ENCODE measurements around the gene ALKBH3. TPM values are rescaled to one million over a fixed set of nuclear protein-coding genes. Genes with fewer than 3 reads are reported as not detected.

ALKBH3 gene
- total RNA-seq, 2 donors from 2014 or later, result 81.7 to 84.4 TPM

DNA sequence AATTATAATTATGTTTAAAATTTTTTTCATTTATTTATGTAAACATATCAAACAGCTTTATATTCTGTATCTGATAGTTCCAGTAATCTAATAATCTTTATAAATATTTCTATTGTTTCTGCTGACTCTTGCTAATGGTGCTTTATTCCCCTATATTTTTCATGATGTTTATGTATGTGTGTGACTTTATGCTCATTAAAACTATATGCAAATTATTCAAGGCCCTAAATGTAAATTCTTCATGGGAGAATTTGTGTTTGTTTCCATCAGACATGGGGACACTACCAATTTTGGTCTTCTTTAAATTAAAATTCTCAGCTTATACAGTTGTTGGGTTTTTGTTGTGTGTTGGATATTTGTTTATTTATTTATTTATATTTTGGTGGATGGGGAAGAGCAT, 13.7 kb upstream of the ALKBH3 start:
- peaks cover 39% of the 10 kb centered on the region for H3K27me3 Mint-ChIP-seq (ENCODE audit: low read depth)
- DNase-seq (no peak), ATAC-seq (replicated peaks in 1 of 2) (no peak)
- no peaks in the 10 kb centered on the region for H3K9me3 Mint-ChIP-seq
- H3K4me3 Mint-ChIP-seq, result no peak overlapping the region
- H3K27ac Mint-ChIP-seq, result no peak overlapping the region
- peaks cover 0 to 3% of the 10 kb centered on the region in 2 donors for H3K36me3 Mint-ChIP-seq (ENCODE audit: insufficient read depth in 2 of 2)
- peaks cover 29% of the 10 kb centered on the region for H3K4me1 Mint-ChIP-seq (ENCODE audit: low read depth)

DNA sequence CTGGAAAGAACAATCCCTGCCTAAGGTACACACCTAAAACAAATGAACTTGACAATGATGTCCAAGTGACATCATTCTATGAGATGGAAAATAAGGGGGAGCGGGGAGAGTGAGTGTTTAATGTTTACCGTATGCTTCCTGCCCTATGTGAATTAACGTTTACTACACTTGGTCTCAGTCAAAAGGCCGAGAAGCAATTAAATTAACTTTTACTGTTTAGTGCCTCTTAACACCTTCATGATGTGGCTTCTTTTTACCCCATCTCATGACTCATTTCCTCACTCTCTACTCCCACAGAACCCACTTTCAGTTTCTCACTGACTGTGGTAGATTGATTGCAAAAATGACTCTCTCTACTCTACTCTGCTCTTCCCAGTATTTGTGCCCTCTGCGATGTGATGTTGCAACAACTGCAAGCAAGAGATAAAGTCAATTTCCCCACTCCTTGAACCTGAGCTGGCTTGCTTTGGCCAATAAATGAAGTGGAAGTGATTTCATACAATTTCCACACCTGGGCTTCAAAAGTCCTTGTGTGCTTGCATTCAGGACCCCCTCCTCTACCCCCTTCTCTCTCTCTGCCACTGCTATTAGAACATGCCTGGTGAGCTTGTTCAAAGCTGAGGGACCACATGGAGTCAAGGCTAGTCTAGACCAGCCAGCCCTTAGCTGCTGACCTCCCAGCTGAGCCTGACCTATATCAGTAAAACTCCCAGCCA, 11.6 kb upstream of the ALKBH3 start:
- peak overlapping the region; percentile 2 for H3K27ac Mint-ChIP-seq
- peaks cover 26% of the 10 kb centered on the region for H3K4me1 Mint-ChIP-seq (ENCODE audit: low read depth)
- ATAC-seq (replicated peaks in 1 of 2) (peak; percentile 97 to 98), DNase-seq (peak; percentile 50 to 77)
- peaks cover 0 to 3% of the 10 kb centered on the region in 2 donors for H3K36me3 Mint-ChIP-seq (ENCODE audit: insufficient read depth in 2 of 2)
- H3K27me3 Mint-ChIP-seq (ENCODE audit: low read depth), result peaks cover 59% of the 10 kb centered on the region
- peak overlapping the region; percentile 27 to 68 for H3K4me3 Mint-ChIP-seq
- H3K9me3 Mint-ChIP-seq, result no peaks in the 10 kb centered on the region

DNA sequence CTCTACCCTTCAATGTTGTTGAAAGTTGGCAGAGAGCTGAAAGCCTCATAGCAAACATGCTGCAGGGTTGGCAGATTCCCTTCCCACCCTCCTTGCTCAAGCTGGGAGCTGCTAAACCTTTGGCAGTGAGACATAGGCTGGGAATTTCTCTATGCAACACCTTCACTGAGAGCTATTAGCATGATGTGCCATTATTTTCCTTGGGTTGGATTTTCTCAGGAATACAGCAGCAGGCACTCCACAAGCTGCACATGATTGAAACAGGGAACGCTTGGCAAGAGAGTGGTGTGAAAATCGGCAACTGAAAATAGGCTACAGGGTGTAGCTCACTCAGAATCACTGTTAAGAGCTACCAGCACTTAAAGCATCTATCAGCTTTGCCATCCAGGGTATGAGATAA, 9.6 kb upstream of the ALKBH3 start:
- H3K4me1 Mint-ChIP-seq (ENCODE audit: low read depth), result peaks cover 25% of the 10 kb centered on the region
- peaks cover 0 to 3% of the 10 kb centered on the region in 2 donors for H3K36me3 Mint-ChIP-seq (ENCODE audit: insufficient read depth in 2 of 2)
- no peak overlapping the region for H3K4me3 Mint-ChIP-seq
- ATAC-seq (replicated peaks in 1 of 2) (no peak), DNase-seq (no peak)
- H3K9me3 Mint-ChIP-seq, result no peaks in the 10 kb centered on the region
- H3K27me3 Mint-ChIP-seq (ENCODE audit: low read depth), result peaks cover 57% of the 10 kb centered on the region
- no peak overlapping the region for H3K27ac Mint-ChIP-seq

DNA sequence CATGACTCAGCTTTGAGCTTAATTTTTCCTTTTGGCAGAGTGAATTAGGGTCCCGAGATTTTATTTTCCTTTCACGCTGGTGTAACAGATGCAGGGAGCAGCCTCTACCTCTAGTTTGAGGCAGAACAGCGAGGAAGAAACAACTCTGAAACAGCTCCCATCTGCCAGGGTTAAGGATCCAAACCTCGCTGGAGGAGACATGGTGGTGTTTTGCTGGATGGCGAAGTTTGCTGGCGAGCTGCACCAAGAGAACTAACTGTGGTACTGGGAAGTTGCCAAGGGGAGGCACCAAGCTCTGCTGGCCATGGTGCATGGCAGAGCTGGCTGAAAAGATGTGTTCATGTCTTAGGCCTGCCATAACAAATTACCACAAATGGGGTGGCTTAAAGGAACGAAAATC, 7.6 kb upstream of the ALKBH3 start:
- H3K27me3 Mint-ChIP-seq (ENCODE audit: low read depth), result peaks cover 49% of the 10 kb centered on the region
- no peak overlapping the region for H3K4me3 Mint-ChIP-seq
- no peaks in the 10 kb centered on the region for H3K36me3 Mint-ChIP-seq (ENCODE audit: insufficient read depth in 2 of 2)
- ATAC-seq (replicated peaks in 1 of 2), result no peak
- peaks cover 18% of the 10 kb centered on the region for H3K4me1 Mint-ChIP-seq (ENCODE audit: low read depth)
- DNase-seq, result no peak
- no peaks in the 10 kb centered on the region for H3K9me3 Mint-ChIP-seq
- no peak overlapping the region for H3K27ac Mint-ChIP-seq

DNA sequence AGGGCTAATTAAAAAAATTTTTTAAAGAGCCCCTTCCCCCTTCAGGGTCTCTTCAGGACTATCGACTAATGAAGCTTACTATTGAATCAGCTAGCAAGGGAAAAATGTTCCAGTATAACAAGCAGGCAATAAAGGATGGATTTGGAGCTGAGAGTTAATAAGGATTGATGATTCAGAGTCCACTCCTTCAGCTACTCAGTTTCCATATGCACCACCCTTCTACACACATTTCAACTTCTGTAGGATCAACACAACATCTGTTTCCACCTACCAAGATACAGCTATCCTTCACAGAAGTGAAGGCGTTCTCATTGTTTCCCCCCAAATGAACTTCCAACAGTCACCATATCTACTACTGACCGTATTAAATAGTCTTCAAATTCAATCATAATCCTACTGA, 6.6 kb upstream of the ALKBH3 start:
- no peaks in the 10 kb centered on the region for H3K9me3 Mint-ChIP-seq
- H3K36me3 Mint-ChIP-seq (ENCODE audit: insufficient read depth in 2 of 2), result no peaks in the 10 kb centered on the region
- no peak overlapping the region for H3K27ac Mint-ChIP-seq
- DNase-seq (no peak), ATAC-seq (replicated peaks in 1 of 2) (no peak)
- H3K4me1 Mint-ChIP-seq (ENCODE audit: low read depth), result peaks cover 7% of the 10 kb centered on the region
- H3K27me3 Mint-ChIP-seq (ENCODE audit: low read depth), result peaks cover 54% of the 10 kb centered on the region
- H3K4me3 Mint-ChIP-seq, result no peak overlapping the region

DNA sequence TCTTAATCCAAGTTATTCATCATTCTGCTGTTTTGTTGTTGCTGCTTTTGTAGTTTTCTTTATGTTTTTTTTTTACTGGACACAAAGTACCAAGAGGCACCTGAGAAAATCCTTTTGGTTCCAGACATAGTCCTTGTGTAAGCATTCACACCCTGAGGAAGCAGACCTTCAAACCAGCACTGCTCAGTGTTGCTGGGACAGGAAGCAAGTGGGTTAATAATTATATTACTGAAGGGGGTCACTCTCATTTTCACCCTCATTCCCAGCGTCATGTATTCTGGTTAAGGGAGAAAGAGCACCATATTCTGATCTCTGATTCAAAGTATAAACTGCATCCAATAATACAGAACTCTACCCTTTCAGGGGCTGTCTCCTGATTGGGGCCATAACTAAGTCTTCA, 5.9 kb upstream of the ALKBH3 start:
- Mint-ChIP-seq H3K9me3 (no peaks in the 10 kb centered on the region), H3K27me3 (ENCODE audit: low read depth) (peaks cover 54% of the 10 kb centered on the region), H3K4me1 (ENCODE audit: low read depth) (peaks cover 1% of the 10 kb centered on the region), H3K4me3 (no peak overlapping the region), H3K27ac (no peak overlapping the region), H3K36me3 (ENCODE audit: insufficient read depth in 2 of 2) (no peaks in the 10 kb centered on the region)
- DNase-seq, result no peak
- no peak for ATAC-seq (replicated peaks in 1 of 2)

DNA sequence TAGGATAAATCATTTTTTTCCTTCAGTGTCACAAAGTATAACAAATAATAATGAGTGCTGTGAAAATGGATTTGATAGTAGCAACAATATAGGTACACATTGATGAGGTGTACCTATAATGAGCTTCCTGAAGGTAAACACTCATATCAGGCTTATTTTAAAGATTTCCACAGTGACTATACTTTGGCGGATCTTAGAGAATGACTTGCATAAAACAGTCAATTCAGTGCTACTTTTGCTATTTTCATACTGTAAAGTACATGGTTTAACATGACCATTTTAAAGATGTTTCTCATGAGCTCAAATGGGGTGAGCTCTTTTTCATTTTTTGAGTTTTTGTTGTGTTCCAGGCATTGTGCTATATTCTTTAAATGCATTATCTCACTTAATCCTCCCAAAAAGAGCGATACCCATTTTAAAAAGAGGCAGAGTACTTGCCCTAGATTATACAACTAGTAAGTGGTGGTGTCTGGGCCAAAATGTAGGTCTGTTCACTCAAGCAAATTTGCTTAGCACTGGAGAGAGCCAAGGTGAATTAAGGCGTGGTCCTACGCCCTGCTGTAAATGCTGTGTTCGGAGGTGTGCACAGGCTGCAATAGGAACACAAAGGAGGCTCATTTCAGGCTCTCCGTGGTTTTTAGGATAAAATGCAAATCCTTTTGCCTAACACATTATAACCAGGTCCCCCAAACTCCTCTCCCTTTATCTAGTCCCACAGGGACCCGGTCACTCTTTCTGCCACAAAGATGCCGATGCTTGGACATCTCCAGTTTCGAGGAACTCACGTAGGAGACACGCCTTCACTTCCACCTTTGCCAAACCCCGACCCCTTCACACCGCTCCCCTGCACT, 617 bp upstream of the ALKBH3 start:
- peaks cover 3 to 9% of the 10 kb centered on the region in 2 donors for H3K36me3 Mint-ChIP-seq (ENCODE audit: insufficient read depth in 2 of 2)
- peaks cover 12% of the 10 kb centered on the region for H3K27me3 Mint-ChIP-seq (ENCODE audit: low read depth)
- peaks cover 0 to 2% of the 10 kb centered on the region in 2 donors for H3K9me3 Mint-ChIP-seq
- H3K4me1 Mint-ChIP-seq (ENCODE audit: low read depth), result peaks cover 29% of the 10 kb centered on the region
- peak; percentile 4 to 31 for ATAC-seq (replicated peaks in 1 of 2)
- H3K4me3 Mint-ChIP-seq, result peak overlapping the region; percentile 96 to 99
- peak overlapping the region; percentile 96 for H3K27ac Mint-ChIP-seq
- DNase-seq, result no peak

DNA sequence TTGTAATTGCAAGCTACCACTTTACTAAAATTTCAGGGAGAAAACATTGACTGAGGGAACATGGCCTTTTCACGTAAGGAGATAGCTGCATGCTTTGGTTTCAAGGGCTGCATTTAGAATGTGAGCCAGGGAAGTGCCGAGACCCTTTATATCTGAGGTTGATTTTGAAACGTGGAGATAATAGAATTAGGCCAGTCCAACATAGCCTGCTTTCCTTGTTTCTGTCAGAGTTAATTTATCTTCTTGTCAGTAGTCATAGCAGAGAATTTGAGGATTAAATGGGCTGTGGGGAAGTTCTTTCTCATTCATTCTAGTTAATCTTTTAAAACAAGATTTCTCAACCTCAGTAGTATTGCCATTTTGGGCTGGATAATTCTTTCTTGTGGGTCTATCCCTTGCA, 12.2 kb downstream of the ALKBH3 start:
- Mint-ChIP-seq H3K27me3 (ENCODE audit: low read depth) (no peaks in the 10 kb centered on the region), H3K9me3 (no peaks in the 10 kb centered on the region), H3K4me3 (no peak overlapping the region), H3K4me1 (ENCODE audit: low read depth) (peaks cover 5% of the 10 kb centered on the region), H3K27ac (no peak overlapping the region), H3K36me3 (ENCODE audit: insufficient read depth in 2 of 2) (peaks cover 8 to 34% of the 10 kb centered on the region in 2 donors)
- ATAC-seq (replicated peaks in 1 of 2) (no peak), DNase-seq (no peak)

DNA sequence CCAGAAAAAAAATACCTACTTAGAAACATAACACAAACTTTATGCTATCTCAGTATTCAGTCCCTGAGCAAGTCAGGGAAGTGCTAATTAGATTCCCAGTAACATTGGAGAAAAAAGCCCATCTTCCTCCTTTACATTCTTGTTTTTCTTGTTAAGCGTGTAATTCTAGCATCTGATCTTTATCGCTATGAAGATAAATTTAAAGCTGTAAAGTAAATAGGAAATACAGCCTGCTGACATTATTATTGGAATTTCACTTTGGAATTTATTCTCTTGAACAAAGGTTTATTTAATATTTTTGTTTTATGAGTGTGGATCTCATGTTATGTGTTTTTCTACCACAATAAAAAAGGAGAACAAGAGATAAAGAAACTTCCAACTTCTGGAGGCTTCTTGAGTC, 13.9 kb downstream of the ALKBH3 start:
- no peak for DNase-seq
- no peak overlapping the region for H3K27ac Mint-ChIP-seq
- peaks cover 12 to 40% of the 10 kb centered on the region in 2 donors for H3K36me3 Mint-ChIP-seq (ENCODE audit: insufficient read depth in 2 of 2)
- no peak for ATAC-seq (replicated peaks in 1 of 2)
- peaks cover 5% of the 10 kb centered on the region for H3K4me1 Mint-ChIP-seq (ENCODE audit: low read depth)
- no peaks in the 10 kb centered on the region for H3K9me3 Mint-ChIP-seq
- no peak overlapping the region for H3K4me3 Mint-ChIP-seq
- H3K27me3 Mint-ChIP-seq (ENCODE audit: low read depth), result no peaks in the 10 kb centered on the region

DNA sequence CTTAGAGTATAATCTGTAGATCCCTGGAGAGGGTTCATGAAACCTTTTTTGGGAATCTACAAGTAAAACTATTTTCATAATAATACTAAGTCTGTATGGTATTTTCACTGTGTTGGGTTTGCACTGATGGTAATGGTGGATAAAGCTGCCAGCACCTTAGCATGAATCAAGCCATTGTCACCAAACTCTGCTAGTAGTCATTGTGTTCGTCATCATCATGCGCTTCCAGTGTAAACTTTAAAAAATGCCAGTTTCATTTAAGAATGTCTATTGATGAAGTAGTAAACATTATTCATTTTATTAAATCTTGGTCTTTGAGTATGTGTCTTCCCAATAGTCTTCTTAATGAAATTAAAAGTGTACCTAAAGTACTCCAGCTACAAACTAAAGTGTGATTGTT, 15.0 kb downstream of the ALKBH3 start:
- no peaks in the 10 kb centered on the region for H3K27me3 Mint-ChIP-seq (ENCODE audit: low read depth)
- H3K36me3 Mint-ChIP-seq (ENCODE audit: insufficient read depth in 2 of 2), result peaks cover 10 to 36% of the 10 kb centered on the region in 2 donors
- DNase-seq (no peak), ATAC-seq (replicated peaks in 1 of 2) (no peak)
- no peak overlapping the region for H3K4me3 Mint-ChIP-seq
- no peaks in the 10 kb centered on the region for H3K4me1 Mint-ChIP-seq (ENCODE audit: low read depth)
- H3K9me3 Mint-ChIP-seq, result no peaks in the 10 kb centered on the region
- no peak overlapping the region for H3K27ac Mint-ChIP-seq

DNA sequence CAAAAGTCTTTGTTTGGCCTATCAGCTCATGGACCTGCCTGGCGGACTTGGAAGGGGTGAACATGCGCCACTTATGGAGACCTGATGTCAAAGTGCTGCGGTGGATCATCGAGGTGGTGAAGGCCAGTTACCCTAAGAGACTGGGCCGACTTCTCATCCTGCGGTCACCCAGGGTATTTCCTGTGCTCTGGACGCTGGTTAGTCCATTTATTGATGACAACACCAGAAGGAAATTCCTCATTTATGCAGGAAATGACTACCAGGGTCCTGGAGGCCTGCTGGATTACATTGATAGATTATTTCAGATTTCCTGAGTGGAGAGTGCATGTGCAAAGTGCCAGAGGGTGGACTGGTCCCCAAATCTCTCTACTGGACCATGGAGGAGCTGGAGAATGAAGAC, 17.9 kb downstream of the ALKBH3 start:
- no peak overlapping the region for H3K27ac Mint-ChIP-seq
- no peak for ATAC-seq (replicated peaks in 1 of 2)
- DNase-seq, result no peak
- no peak overlapping the region for H3K4me3 Mint-ChIP-seq
- no peaks in the 10 kb centered on the region for H3K9me3 Mint-ChIP-seq
- H3K27me3 Mint-ChIP-seq (ENCODE audit: low read depth), result no peaks in the 10 kb centered on the region
- peaks cover 8 to 22% of the 10 kb centered on the region in 2 donors for H3K36me3 Mint-ChIP-seq (ENCODE audit: insufficient read depth in 2 of 2)
- no peaks in the 10 kb centered on the region for H3K4me1 Mint-ChIP-seq (ENCODE audit: low read depth)

DNA sequence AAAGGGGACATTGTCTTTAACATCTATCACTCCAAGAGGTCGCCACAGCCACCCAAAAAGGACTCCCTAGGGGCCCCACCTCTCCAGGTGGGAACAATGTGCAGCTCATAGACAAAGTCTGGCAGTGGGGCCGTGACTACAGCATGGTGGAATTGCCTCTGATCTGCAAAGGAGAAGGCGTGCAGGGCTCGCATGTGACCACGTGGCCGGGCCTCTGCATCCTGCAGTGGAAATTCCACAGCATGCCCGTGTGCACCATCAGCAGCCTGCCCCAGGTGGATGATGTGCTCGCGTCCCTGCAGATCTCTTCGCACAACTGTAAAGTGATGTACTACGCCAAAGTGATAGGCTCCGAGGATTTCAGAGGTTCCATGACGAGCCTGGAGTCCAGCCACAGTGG, 18.5 kb downstream of the ALKBH3 start:
- Mint-ChIP-seq H3K27ac (no peak overlapping the region), H3K36me3 (ENCODE audit: insufficient read depth in 2 of 2) (peaks cover 8 to 22% of the 10 kb centered on the region in 2 donors), H3K9me3 (no peaks in the 10 kb centered on the region), H3K4me1 (ENCODE audit: low read depth) (no peaks in the 10 kb centered on the region), H3K4me3 (no peak overlapping the region), H3K27me3 (ENCODE audit: low read depth) (no peaks in the 10 kb centered on the region)
- DNase-seq (no peak), ATAC-seq (replicated peaks in 1 of 2) (no peak)

DNA sequence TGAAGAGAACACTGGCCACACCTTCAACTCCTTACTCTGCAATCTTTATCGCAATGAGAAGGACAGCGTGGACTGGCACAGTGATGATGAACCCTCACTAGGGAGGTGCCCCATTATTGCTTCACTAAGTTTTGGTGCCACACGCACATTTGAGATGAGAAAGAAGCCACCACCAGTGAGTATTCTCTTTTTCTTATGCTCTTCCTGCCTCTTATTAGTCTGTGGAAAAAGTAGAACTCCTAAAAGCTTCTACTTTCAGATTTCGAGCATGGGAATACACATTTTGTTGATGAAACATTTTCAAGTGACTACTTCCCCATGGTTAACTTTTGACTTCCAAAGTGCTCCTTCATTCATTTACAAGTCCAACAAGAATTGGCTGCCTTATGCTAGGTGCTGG, 20.9 kb downstream of the ALKBH3 start:
- Mint-ChIP-seq H3K36me3 (ENCODE audit: insufficient read depth in 2 of 2) (peaks cover 4 to 11% of the 10 kb centered on the region in 2 donors), H3K4me1 (ENCODE audit: low read depth) (no peaks in the 10 kb centered on the region), H3K27ac (no peak overlapping the region)

More for the DNA sequence above, 20.9 kb downstream of the ALKBH3 start:
- ATAC-seq (replicated peaks in 1 of 2) (no peak), DNase-seq (no peak)
- Mint-ChIP-seq H3K9me3 (no peaks in the 10 kb centered on the region), H3K27me3 (ENCODE audit: low read depth) (no peaks in the 10 kb centered on the region), H3K4me3 (no peak overlapping the region)
